Vagina (tissue), 2 donors: ENCODE data around the gene SERINC5.

Experiments
- POLR2A ChIP-seq, 2 donors: fragments of 450-650 bp; IDR thresholded peaks; one replicate each; pipeline ENCODE4 v1.6.1; 2017; ENCODE audit warnings: antibody characterized with exemption in 2 of 2, mild to moderate bottlenecking in 2 of 2, moderate library complexity in 2 of 2
- TF ChIP-seq, protein P1 (sequence below), 3 experiments: fragments of 450-650 bp in 2 of 3; fragments of 200-600 bp in 1 of 3; sonication (generic) in 1 of 3; IDR thresholded peaks; one replicate each; pipeline ENCODE4 v1.5.1; 2017 to 2019; ENCODE audit warnings: antibody characterized with exemption in 3 of 3, mild to moderate bottlenecking in 2 of 3, moderate library complexity in 2 of 3

DNA sequence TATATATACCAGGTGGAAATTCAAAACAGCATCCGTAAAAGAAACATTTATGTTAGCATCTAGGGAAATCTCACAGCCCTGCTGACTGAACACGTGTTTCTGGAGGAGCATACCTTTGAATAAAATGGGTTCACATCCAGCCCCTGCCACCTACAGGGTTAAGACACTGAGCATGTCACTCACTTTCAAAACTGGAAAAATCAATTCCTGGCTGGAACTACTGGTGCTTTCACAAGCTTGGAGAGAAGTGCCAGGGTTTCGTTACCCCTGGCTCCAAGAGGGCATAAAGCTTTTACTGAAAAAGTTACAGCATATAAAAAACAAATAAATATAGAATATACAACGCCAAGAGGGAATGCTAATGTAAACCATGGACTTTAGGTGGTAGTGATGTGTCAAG, 48.0 kb downstream of the SERINC5 start:
- TF ChIP-seq, protein P1, sequence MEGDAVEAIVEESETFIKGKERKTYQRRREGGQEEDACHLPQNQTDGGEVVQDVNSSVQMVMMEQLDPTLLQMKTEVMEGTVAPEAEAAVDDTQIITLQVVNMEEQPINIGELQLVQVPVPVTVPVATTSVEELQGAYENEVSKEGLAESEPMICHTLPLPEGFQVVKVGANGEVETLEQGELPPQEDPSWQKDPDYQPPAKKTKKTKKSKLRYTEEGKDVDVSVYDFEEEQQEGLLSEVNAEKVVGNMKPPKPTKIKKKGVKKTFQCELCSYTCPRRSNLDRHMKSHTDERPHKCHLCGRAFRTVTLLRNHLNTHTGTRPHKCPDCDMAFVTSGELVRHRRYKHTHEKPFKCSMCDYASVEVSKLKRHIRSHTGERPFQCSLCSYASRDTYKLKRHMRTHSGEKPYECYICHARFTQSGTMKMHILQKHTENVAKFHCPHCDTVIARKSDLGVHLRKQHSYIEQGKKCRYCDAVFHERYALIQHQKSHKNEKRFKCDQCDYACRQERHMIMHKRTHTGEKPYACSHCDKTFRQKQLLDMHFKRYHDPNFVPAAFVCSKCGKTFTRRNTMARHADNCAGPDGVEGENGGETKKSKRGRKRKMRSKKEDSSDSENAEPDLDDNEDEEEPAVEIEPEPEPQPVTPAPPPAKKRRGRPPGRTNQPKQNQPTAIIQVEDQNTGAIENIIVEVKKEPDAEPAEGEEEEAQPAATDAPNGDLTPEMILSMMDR (IDR thresholded peaks at IDR 0.05) = no peak
- no peak for TF ChIP-seq POLR2A (IDR thresholded peaks at IDR 0.05)
